H9 (cell line): ENCODE results near the gene TMED7. TPM values are rescaled to one million over a fixed set of nuclear protein-coding genes. Genes with fewer than 3 reads are reported as not detected.

Experiments used
- DNase-seq: peaks from one replicate; pipeline ENCODE4 v3.0.0-alpha.2; 2017
- H2AFZ ChIP-seq: one replicate; pipeline ENCODE4 v1.6.1; 2013; ENCODE audit warnings: mild to moderate bottlenecking, low read length, control low read depth, moderate library complexity
- H2AK5ac ChIP-seq: 2 replicates; pipeline ENCODE4 v1.6.1; 2013; ENCODE audit warnings: low read length, control low read depth, mixed read lengths; ENCODE audit not compliant: insufficient read length
- H2BK120ac ChIP-seq: one replicate; pipeline ENCODE4 v1.6.1; 2013; ENCODE audit warnings: low read depth, mild to moderate bottlenecking, low read length, control low read depth, inconsistent platforms; ENCODE audit not compliant: poor library complexity, severe bottlenecking
- H2BK12ac ChIP-seq: 2 replicates; pipeline ENCODE4 v1.6.1; 2013; ENCODE audit warnings: low read length, control low read depth, mixed read lengths, low read depth; ENCODE audit not compliant: insufficient read length
- H2BK15ac ChIP-seq: 2 replicates; pipeline ENCODE4 v1.6.1; 2013; ENCODE audit warnings: low read depth, low read length, control low read depth
- H2BK20ac ChIP-seq: one replicate; pipeline ENCODE4 v1.6.1; 2013; ENCODE audit warnings: low read depth, mild to moderate bottlenecking, low read length, control low read depth, inconsistent platforms; ENCODE audit not compliant: poor library complexity, severe bottlenecking
- H2BK5ac ChIP-seq: 2 replicates; pipeline ENCODE4 v1.6.1; 2013; ENCODE audit warnings: low read length, control low read depth, mixed read lengths; ENCODE audit not compliant: insufficient read length
- H3K14ac ChIP-seq: 2 replicates; pipeline ENCODE4 v1.6.1; 2013; ENCODE audit warnings: low read length, control low read depth; ENCODE audit not compliant: insufficient read depth
- H3K18ac ChIP-seq: 2 replicates; pipeline ENCODE4 v1.6.1; 2013; ENCODE audit warnings: low read depth, mild to moderate bottlenecking, mixed read lengths, low read length, control low read depth; ENCODE audit not compliant: insufficient read length
- H3K23ac ChIP-seq: 2 replicates; pipeline ENCODE4 v1.6.1; 2013; ENCODE audit warnings: low read length, control low read depth, mixed read lengths, low read depth; ENCODE audit not compliant: insufficient read length
- H3K23me2 ChIP-seq: 2 replicates; pipeline ENCODE4 v1.6.1; 2013; ENCODE audit warnings: low read depth, mild to moderate bottlenecking, mixed read lengths, low read length, control low read depth; ENCODE audit not compliant: insufficient read length, poor library complexity, severe bottlenecking
- H3K27ac ChIP-seq: 2 replicates; pipeline ENCODE4 v1.5.1; 2013; ENCODE audit warnings: low read length, control low read depth, mixed read lengths, low read depth; ENCODE audit not compliant: insufficient read length
- H3K27me3 ChIP-seq: 2 replicates; pipeline ENCODE4 v1.6.1; 2013; ENCODE audit warnings: low read length, control low read depth, inconsistent platforms; ENCODE audit not compliant: insufficient read depth
- H3K4ac ChIP-seq: 2 replicates; pipeline ENCODE4 v1.6.1; 2013; ENCODE audit warnings: low read depth, mild to moderate bottlenecking, control low read depth, inconsistent platforms, low read length, moderate library complexity
- H3K4me1 ChIP-seq: 2 replicates; pipeline ENCODE4 v1.6.1; 2013; ENCODE audit warnings: low read length, control low read depth, inconsistent platforms; ENCODE audit not compliant: insufficient read depth
- H3K4me2 ChIP-seq: 2 replicates; pipeline ENCODE4 v1.6.1; 2013; ENCODE audit warnings: low read length, control low read depth, mixed read lengths; ENCODE audit not compliant: insufficient read length, insufficient read depth
- H3K56ac ChIP-seq: 2 replicates; pipeline ENCODE4 v1.6.1; 2013; ENCODE audit warnings: low read depth, mild to moderate bottlenecking, mixed read lengths, low read length, control low read depth; ENCODE audit not compliant: insufficient read length
- H3K79me1 ChIP-seq: 2 replicates; pipeline ENCODE4 v1.6.1; 2013; ENCODE audit warnings: low read depth, mild to moderate bottlenecking, moderate library complexity, low read length, control low read depth, inconsistent platforms; ENCODE audit not compliant: insufficient read depth, poor library complexity, severe bottlenecking
- H3K79me2 ChIP-seq: 2 replicates; pipeline ENCODE4 v1.6.1; 2013; ENCODE audit warnings: low read length, control low read depth, inconsistent platforms; ENCODE audit not compliant: insufficient read depth
- H3K9ac ChIP-seq: 2 replicates; pipeline ENCODE4 v1.6.1; 2013; ENCODE audit warnings: low read length, control low read depth, mixed read lengths; ENCODE audit not compliant: insufficient read length; ENCODE audit errors: extremely low read depth
- H3K9me3 ChIP-seq: one replicate; pipeline ENCODE4 v1.6.1; 2013; ENCODE audit warnings: low read depth, low read length, inconsistent platforms; ENCODE audit not compliant: control insufficient read depth
- H3T11ph ChIP-seq: one replicate; pipeline ENCODE4 v1.6.1; 2013; ENCODE audit warnings: mild to moderate bottlenecking, low read length, control low read depth, inconsistent platforms
- H4K20me1 ChIP-seq: one replicate; pipeline ENCODE4 v1.6.1; 2013; ENCODE audit not compliant: control insufficient read depth, insufficient read length, insufficient read depth
- H4K5ac ChIP-seq: 2 replicates; pipeline ENCODE4 v1.6.1; 2013; ENCODE audit warnings: low read depth, mild to moderate bottlenecking, mixed read lengths, low read length, control low read depth; ENCODE audit not compliant: insufficient read length
- H4K8ac ChIP-seq: replicated peaks from 2 replicates; pipeline ENCODE4 v1.6.1; 2013; ENCODE audit warnings: low read length, control low read depth, mixed read lengths, low read depth; ENCODE audit not compliant: insufficient read length
- H4K91ac ChIP-seq: 2 replicates; pipeline ENCODE4 v1.6.1; 2013; ENCODE audit warnings: low read depth, mild to moderate bottlenecking, moderate library complexity, mixed read lengths, low read length, control low read depth; ENCODE audit not compliant: insufficient read length
- H3K27ac Mint-ChIP-seq, 3 experiments: 2 replicates in 2 of 3; 3 replicates in 1 of 3; pipeline ENCODE4 v1.8.0; 2020 to 2021; ENCODE audit warnings: mixed read lengths in 3 of 3, mild to moderate bottlenecking in 1 of 3, moderate library complexity in 1 of 3
- H3K27me3 Mint-ChIP-seq: 2 replicates; pipeline ENCODE4 v1.8.0; 2021; ENCODE audit warnings: low read depth, mild to moderate bottlenecking, moderate library complexity, mixed read lengths
- H3K36me3 Mint-ChIP-seq, 3 experiments: 2 replicates in 2 of 3; 3 replicates in 1 of 3; pipeline ENCODE4 v1.8.0; 2020 to 2021; ENCODE audit warnings: low read depth in 3 of 3, mixed read lengths in 3 of 3; ENCODE audit not compliant: insufficient read depth in 1 of 3
- H3K4me1 Mint-ChIP-seq, 2 experiments: 2 replicates each; pipeline ENCODE4 v1.8.0; 2020; ENCODE audit warnings: mixed read lengths in 2 of 2
- H3K4me3 Mint-ChIP-seq, 2 experiments: 2 replicates in 1 of 2; 3 replicates in 1 of 2; pipeline ENCODE4 v1.8.0; 2020 to 2021; ENCODE audit warnings: mild to moderate bottlenecking in 2 of 2, mixed read lengths in 2 of 2, moderate library complexity in 1 of 2
- H3K9me3 Mint-ChIP-seq, 2 experiments: 2 replicates in 1 of 2; 3 replicates in 1 of 2; pipeline ENCODE4 v1.8.0; 2020; ENCODE audit warnings: mild to moderate bottlenecking in 2 of 2, mixed read lengths in 2 of 2, moderate library complexity in 1 of 2
- WGBS: extraction: QIAGEN DNeasy Blood & Tissue Kit; methylation state at CpG from one replicate; pipeline ENCODE4 v1.1.7; 2013; ENCODE audit warnings: missing lambda C conversion rate, low lambda C conversion rate, mixed read lengths; ENCODE audit not compliant: insufficient read length; ENCODE audit errors: extremely low coverage; 5-methylcytosine and 5-hydroxymethylcytosine counted together
- total RNA-seq: library from RNA; stranded (reverse); gene quantifications from 2 replicates; pipeline ENCODE4 v1.2.1, GENCODE V29; 2021
- TF ChIP-seq, protein P1 (sequence below): fragments of 200-600 bp; sonication (generic); conservative IDR thresholded peaks from 3 replicates; pipeline ENCODE4 v1.8.0; 2021; ENCODE audit warnings: antibody characterized with exemption, mild to moderate bottlenecking

Gene TMED7
- total RNA-seq, 1 experiment from 2014 or later, result 68.8 TPM

DNA sequence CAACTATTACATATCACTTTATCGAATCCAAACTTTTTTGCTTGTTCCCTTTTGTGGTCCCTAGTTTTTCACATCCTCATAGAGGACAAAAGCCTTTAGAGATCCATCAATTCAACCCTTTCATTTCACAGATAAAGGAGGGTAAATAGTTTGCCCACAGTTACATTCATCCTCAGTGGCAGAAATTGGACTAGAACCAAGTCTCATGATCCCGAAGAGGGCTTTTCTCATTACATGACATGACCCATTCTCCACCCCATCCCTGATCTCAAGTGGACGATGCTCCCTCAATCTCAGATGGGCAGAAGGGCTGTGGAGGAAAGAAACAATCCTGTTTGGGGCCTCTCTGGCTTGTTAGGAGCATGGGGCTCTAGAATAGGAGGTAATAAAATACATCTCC is 46.6 kb downstream of the TMED7 start:
- H3K79me2 ChIP-seq, result no peaks in the 10 kb centered on the region
- H3T11ph ChIP-seq, result no peak overlapping the region
- H3K27me3 ChIP-seq, result no peaks in the 10 kb centered on the region
- no peak overlapping the region for H3K4ac ChIP-seq
- no peak overlapping the region for H4K5ac ChIP-seq
- H2BK120ac ChIP-seq, result no peak overlapping the region
- TF ChIP-seq, protein P1, sequence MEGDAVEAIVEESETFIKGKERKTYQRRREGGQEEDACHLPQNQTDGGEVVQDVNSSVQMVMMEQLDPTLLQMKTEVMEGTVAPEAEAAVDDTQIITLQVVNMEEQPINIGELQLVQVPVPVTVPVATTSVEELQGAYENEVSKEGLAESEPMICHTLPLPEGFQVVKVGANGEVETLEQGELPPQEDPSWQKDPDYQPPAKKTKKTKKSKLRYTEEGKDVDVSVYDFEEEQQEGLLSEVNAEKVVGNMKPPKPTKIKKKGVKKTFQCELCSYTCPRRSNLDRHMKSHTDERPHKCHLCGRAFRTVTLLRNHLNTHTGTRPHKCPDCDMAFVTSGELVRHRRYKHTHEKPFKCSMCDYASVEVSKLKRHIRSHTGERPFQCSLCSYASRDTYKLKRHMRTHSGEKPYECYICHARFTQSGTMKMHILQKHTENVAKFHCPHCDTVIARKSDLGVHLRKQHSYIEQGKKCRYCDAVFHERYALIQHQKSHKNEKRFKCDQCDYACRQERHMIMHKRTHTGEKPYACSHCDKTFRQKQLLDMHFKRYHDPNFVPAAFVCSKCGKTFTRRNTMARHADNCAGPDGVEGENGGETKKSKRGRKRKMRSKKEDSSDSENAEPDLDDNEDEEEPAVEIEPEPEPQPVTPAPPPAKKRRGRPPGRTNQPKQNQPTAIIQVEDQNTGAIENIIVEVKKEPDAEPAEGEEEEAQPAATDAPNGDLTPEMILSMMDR, result no peak
- H3K27me3 Mint-ChIP-seq, result no peaks in the 10 kb centered on the region
- H3K23ac ChIP-seq, result no peak overlapping the region
- H3K4me3 Mint-ChIP-seq, result no peak overlapping the region
- no peaks in the 10 kb centered on the region for H3K79me1 ChIP-seq
- H3K4me1 ChIP-seq, result no peaks in the 10 kb centered on the region
- no peak overlapping the region for H3K14ac ChIP-seq
- 0 out of 7 replicates have a peak, but pooled peaks cover 0 to 4% (median 0%) of the 10 kb centered on the region in 3 experiments for H3K36me3 Mint-ChIP-seq
- H2AFZ ChIP-seq, result no peak overlapping the region
- WGBS, result no CpG with 5 or more reads among the region's 3 CpGs
- no peak overlapping the region for H3K18ac ChIP-seq
- no peak overlapping the region for H4K91ac ChIP-seq
- H2AK5ac ChIP-seq, result no peak overlapping the region
- H3K23me2 ChIP-seq, result no peaks in the 10 kb centered on the region
- no peak overlapping the region for H3K27ac ChIP-seq
- no peak overlapping the region for H2BK15ac ChIP-seq
- DNase-seq, result no peak
- peaks cover 8% of the 10 kb centered on the region in 2 experiments for H3K4me1 Mint-ChIP-seq
- no peak overlapping the region for H3K4me2 ChIP-seq
- no peak overlapping the region for H4K8ac ChIP-seq
- H3K9ac ChIP-seq, result no peak overlapping the region
- no peaks in the 10 kb centered on the region for H3K9me3 ChIP-seq
- no peaks in the 10 kb centered on the region for H4K20me1 ChIP-seq
- H2BK20ac ChIP-seq, result no peak overlapping the region
- H2BK12ac ChIP-seq, result no peak overlapping the region
- no peak overlapping the region for H3K56ac ChIP-seq
- H2BK5ac ChIP-seq, result no peak overlapping the region
- H3K9me3 Mint-ChIP-seq, result no peaks in the 10 kb centered on the region; a peak in 1 of 5 replicates
- H3K27ac Mint-ChIP-seq, result no peak overlapping the region
